HepG2 (cell line): ENCODE data around the gene BCAS3. TPM values are rescaled to one million over a fixed set of nuclear protein-coding genes. Genes with fewer than 3 reads are reported as not detected.

ENCODE experiments used
- GLMP ChIP-seq: sonication (generic); formaldehyde crosslinking; IDR thresholded peaks from 2 replicates; pipeline ENCODE4 v1.9.0; 2021; ENCODE audit warnings: missing genetic modification reagents, mild to moderate bottlenecking, borderline replicate concordance
- GPBP1L1 ChIP-seq: sonication (generic); formaldehyde crosslinking; IDR thresholded peaks from 2 replicates; pipeline ENCODE4 v1.5.0; 2020; ENCODE audit warnings: mild to moderate bottlenecking, missing genetic modification reagents
- HCFC1 ChIP-seq: fragments of 150-350 bp; IDR thresholded peaks from 2 replicates; pipeline ENCODE4 v1.6.1; 2014; ENCODE audit warnings: low read depth, low read length
- MLLT10 ChIP-seq: sonication (generic); formaldehyde crosslinking; IDR thresholded peaks from 2 replicates; pipeline ENCODE4 v1.4.0; 2020; ENCODE audit warnings: missing genetic modification reagents
- SCMH1 ChIP-seq: sonication (generic); formaldehyde crosslinking; IDR thresholded peaks from 2 replicates; pipeline ENCODE4 v1.9.0; 2021; ENCODE audit warnings: missing genetic modification reagents, mild to moderate bottlenecking, borderline replicate concordance
- ZBTB37 ChIP-seq: sonication (generic); formaldehyde crosslinking; IDR thresholded peaks from 2 replicates; pipeline ENCODE4 v1.4.0; 2020; ENCODE audit warnings: mild to moderate bottlenecking, missing genetic modification reagents
- ZNF124 ChIP-seq: sonication (generic); formaldehyde crosslinking; IDR thresholded peaks from 2 replicates; pipeline ENCODE4 v1.4.0; 2020; ENCODE audit warnings: missing genetic modification reagents
- ZNF281 ChIP-seq: sonication (generic); formaldehyde crosslinking; IDR thresholded peaks from 2 replicates; pipeline ENCODE4 v1.4.0; 2020; ENCODE audit warnings: missing genetic modification reagents, borderline replicate concordance
- ZNF333 ChIP-seq: sonication (generic); formaldehyde crosslinking; IDR thresholded peaks from 2 replicates; pipeline ENCODE4 v1.4.0; 2020; ENCODE audit warnings: mild to moderate bottlenecking, missing genetic modification reagents, borderline replicate concordance
- ZNF350 ChIP-seq: sonication (generic); formaldehyde crosslinking; IDR thresholded peaks from 2 replicates; pipeline ENCODE4 v1.4.0; 2020; ENCODE audit warnings: mild to moderate bottlenecking, low read depth, missing genetic modification reagents, borderline replicate concordance
- ZNF670 ChIP-seq: sonication (generic); formaldehyde crosslinking; IDR thresholded peaks from 2 replicates; pipeline ENCODE4 v1.8.0; 2022; ENCODE audit warnings: mild to moderate bottlenecking, missing genetic modification reagents, borderline replicate concordance
- ZSCAN30 ChIP-seq: sonication (generic); formaldehyde crosslinking; IDR thresholded peaks from 2 replicates; pipeline ENCODE4 v1.5.0; 2020; ENCODE audit warnings: mild to moderate bottlenecking, missing genetic modification reagents
- polyA plus RNA-seq, 8 experiments: library from polyadenylated mRNA; depleted of rRNA in 3 of 8; stranded (reverse) in 7 of 8; unstranded in 1 of 8; fragments of >200 nt; fragmentation: Illumina TruSeq in 4 of 8; extraction: Trizol in 4 of 8; gene quantifications; 2 replicates each; pipeline versions ENCODE4 v1.2.1 to v1.2.3, GENCODE V29; 2011 to 2016; ENCODE audit warnings: low read depth in 4 of 8, missing spikeins in 1 of 8, mixed read lengths in 1 of 8; ENCODE audit not compliant: insufficient read depth in 1 of 8
- total RNA-seq, 5 experiments: library from RNA; depleted of rRNA; stranded (reverse); fragments of >200 nt; fragmentation: Illumina TruSeq; extraction: Trizol; gene quantifications; 2 replicates each; pipeline ENCODE4 v1.2.3, GENCODE V29; 2016; ENCODE audit warnings: low read depth in 1 of 5
- TF ChIP-seq, protein P1 (sequence below): sonication (generic); formaldehyde crosslinking; IDR thresholded peaks from 2 replicates; pipeline ENCODE4 v1.4.0; 2020; ENCODE audit warnings: mild to moderate bottlenecking, missing genetic modification reagents

BCAS3 gene
- total and polyA plus RNA-seq, 2 of the 13 experiments (the other 11 are each of a cell fraction or from before 2014, with no cell fraction given), result 10.7 to 11.2 TPM

DNA sequence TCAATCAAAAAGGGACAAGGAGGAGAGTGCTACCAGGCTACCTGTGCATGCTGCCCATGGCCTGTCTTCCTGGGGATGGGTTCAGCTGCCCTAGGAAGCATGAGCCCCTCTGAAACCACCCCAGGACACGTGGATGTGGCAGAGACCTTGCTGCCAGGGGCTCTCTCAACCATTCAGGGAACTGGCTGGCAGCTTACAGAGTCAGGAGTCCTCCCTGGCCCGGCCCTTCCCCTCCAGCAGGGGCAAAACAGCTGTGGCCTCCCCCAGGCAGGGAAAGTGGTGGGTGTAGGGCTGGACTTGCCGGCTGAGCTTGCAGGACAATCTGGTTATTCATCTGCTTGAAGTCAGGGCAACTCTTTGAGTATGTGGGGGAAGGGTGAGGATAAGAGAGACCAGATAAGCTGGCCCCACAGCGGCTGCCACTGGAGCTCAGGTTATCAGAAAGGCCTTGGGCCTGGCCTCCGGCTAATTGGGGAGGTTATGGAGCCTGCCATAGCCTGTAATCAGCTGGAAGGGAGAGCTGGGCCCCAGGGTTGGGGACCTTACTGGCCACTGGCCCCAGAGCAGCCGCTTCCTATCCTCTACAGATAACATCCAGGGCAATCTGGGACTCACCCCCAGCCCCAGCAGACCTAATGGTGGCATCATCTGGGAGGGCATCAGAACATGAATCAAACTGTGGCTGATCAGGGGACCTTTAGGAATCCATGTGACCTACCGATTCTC is 716.4 kb downstream of the BCAS3 start (continued):
- TF ChIP-seq ZNF333 (CRISPR knock-in tag), result no peak
- TF ChIP-seq, protein P1, sequence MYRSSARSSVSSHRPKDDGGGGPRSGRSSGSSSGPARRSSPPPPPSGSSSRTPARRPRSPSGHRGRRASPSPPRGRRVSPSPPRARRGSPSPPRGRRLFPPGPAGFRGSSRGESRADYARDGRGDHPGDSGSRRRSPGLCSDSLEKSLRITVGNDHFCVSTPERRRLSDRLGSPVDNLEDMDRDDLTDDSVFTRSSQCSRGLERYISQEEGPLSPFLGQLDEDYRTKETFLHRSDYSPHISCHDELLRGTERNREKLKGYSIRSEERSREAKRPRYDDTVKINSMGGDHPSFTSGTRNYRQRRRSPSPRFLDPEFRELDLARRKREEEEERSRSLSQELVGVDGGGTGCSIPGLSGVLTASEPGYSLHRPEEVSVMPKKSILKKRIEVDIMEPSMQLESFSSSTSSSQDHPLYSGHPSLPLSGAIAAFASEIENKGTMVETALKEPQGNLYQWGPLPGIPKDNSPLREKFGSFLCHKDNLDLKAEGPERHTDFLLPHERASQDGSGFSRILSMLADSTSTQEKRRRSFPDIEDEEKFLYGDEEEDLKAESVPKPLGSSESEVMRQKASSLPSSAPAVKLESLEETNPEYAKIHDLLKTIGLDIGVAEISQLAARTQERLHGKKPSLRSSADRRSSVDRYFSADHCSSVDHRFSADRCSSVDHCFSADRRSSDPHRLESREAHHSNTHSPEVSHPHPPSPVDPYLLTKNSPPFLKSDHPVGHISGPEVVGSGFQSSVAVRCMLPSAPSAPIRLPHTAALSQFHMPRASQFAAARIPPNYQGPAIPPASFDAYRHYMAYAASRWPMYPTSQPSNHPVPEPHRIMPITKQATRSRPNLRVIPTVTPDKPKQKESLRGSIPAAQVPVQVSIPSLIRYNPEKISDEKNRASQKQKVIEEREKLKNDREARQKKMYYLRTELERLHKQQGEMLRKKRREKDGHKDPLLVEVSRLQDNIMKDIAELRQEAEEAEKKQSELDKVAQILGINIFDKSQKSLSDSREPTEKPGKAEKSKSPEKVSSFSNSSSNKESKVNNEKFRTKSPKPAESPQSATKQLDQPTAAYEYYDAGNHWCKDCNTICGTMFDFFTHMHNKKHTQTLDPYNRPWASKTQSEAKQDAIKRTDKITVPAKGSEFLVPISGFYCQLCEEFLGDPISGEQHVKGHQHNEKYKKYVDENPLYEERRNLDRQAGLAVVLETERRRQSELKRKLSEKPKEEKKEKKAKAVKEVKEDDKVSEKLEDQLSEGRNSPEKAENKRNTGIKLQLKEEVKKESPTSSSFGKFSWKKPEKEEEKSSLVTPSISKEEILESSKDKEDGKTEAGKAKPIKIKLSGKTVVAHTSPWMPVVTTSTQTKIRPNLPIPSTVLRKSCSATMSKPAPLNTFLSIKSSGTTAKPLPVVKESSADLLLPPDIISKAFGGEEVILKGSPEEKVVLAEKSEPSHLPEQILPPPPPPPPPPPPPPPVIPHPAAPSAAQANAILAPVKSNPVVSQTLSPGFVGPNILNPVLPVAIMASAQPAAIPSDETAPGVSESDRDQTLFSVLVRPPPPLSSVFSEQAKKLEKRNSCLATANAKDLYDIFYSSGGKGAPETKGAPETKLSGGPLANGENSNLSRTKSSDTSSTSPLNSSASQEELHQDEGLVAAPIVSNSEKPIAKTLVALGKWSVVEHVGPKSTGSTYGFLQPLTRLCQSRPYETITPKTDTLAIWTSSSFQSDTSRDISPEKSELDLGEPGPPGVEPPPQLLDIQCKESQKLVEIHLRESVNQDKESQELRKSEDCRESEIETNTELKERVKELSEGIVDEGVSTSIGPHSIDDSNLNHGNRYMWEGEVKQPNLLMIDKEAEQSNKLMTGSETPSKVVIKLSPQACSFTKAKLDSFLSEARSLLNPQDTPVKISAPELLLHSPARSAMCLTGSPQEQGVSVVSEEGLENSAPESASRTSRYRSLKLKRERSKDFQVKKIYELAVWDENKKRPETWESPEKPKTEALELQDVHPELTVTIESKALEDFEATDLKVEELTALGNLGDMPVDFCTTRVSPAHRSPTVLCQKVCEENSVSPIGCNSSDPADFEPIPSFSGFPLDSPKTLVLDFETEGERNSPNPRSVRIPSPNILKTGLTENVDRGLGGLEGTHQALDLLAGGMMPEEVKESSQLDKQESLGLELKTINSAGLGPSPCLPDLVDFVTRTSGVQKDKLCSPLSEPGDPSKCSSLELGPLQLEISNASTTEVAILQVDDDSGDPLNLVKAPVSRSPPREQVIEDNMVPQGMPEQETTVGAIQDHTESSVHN, result no peak
- peak; percentile 94 for TF ChIP-seq ZBTB37 (CRISPR knock-in tag)
- TF ChIP-seq SCMH1 (CRISPR knock-in tag), result no peak
- TF ChIP-seq HCFC1, result no peak
- no peak for TF ChIP-seq GLMP
- TF ChIP-seq ZNF350 (CRISPR knock-in tag), result peak; percentile 71; the same call in 1 of the 2 replicates
- TF ChIP-seq GPBP1L1 (CRISPR knock-in tag), result no peak
- TF ChIP-seq ZNF124, result peak; percentile 75
- TF ChIP-seq MLLT10 (CRISPR knock-in tag), result no peak
- TF ChIP-seq ZSCAN30, result no peak
- TF ChIP-seq ZNF281, result peak; percentile 98
- no peak for TF ChIP-seq ZNF670
